ENCODE results near the gene SLX9. TPM values are rescaled to one million over a fixed set of nuclear protein-coding genes. Genes with fewer than 3 reads are reported as not detected.

SLX9 gene
- total RNA-seq, 1 donor from 2014 or later, result 33.1 TPM

DNA sequence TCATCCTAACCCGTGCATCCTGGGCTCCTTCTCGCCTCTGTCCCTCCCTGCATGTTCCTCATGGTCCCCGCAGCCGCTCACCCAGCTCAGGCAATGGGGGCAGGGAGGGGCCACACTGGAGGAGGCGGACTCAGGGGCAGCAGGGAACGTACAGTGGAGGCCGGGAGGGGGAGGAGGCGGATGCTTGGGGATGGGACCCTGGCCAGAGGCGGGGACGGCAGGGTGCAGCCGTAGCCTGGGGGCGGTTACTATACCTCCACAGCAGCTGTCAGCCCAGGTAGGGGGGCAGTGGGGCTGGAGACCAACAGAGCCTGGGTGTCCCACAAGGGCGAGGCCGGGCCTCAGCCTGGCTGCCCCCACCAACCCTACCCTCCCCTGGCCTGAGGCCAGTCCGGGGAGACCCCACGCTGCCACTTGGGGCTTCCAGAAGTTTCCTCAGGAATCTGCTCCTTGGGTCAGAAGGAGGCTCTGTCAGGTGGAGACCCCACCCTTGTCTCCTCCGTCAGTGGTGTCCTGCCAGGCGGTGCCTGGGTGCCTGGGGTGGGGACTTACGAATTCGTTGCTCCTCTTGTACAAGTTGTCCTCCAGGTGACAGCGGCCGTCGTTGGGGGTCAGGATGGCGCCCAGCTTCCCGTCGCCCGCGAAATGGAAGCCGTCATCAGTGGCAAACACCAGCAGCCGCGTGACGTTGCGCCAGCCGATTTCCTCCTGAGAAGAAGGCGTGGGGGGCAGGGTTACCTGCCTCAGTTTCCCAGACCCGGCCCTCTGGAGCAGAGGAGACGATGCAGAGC, 39.9 kb upstream of the SLX9 start:
- Mint-ChIP-seq H3K9me3 (ENCODE audit: low read depth) (no peaks in the 10 kb centered on the region), H3K4me1 (ENCODE audit: low read depth) (no peaks in the 10 kb centered on the region), H3K27ac (no peak overlapping the region), H3K27me3 (peaks cover 5% of the 10 kb centered on the region), H3K4me3 (ENCODE audit: low read depth) (no peak overlapping the region), H3K36me3 (ENCODE audit: insufficient read depth) (no peaks in the 10 kb centered on the region)
- TF ChIP-seq, protein P1, sequence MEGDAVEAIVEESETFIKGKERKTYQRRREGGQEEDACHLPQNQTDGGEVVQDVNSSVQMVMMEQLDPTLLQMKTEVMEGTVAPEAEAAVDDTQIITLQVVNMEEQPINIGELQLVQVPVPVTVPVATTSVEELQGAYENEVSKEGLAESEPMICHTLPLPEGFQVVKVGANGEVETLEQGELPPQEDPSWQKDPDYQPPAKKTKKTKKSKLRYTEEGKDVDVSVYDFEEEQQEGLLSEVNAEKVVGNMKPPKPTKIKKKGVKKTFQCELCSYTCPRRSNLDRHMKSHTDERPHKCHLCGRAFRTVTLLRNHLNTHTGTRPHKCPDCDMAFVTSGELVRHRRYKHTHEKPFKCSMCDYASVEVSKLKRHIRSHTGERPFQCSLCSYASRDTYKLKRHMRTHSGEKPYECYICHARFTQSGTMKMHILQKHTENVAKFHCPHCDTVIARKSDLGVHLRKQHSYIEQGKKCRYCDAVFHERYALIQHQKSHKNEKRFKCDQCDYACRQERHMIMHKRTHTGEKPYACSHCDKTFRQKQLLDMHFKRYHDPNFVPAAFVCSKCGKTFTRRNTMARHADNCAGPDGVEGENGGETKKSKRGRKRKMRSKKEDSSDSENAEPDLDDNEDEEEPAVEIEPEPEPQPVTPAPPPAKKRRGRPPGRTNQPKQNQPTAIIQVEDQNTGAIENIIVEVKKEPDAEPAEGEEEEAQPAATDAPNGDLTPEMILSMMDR (IDR thresholded peaks at IDR 0.05; ENCODE audit: unreplicated experiment), result no peak
- DNase-seq (ENCODE audit: low spot score, unreplicated experiment), result no peak

DNA sequence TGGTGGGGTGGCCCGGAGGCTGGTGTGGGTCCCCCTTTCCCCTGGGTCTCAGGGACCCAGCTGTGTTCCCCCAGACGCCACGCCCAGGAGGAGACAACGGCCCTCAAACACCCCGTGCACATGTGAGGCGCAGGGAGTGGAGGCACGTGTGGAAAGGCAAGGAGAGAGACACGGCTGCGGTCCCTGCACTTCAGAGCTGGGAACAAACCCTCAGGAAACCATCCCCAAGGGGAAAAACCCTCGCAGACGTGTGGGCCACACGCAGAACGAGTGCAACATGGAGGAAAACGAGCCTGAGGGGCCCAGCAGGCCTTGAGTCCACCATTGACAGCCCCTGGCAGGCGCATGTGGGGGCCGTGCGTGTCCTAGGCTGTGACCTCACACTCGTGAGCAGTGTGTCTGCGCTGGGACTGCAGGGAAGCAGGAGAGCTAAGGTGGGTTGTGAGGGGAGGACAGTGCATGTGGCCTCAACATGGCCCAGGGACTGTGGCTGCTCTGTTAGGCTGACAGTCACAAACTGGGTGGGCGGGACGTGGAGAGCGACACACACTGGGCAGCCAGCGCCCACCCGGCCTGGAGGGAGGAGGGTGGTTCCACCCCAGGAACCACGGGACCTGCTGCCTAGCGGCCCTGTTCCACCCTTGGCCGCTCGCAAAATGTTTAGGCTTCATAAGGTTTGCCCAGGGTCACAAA, 39.1 kb upstream of the SLX9 start:
- Mint-ChIP-seq H3K27ac (no peak overlapping the region), H3K4me3 (ENCODE audit: low read depth) (no peak overlapping the region), H3K9me3 (ENCODE audit: low read depth) (no peaks in the 10 kb centered on the region), H3K27me3 (peaks cover 5% of the 10 kb centered on the region), H3K36me3 (ENCODE audit: insufficient read depth) (no peaks in the 10 kb centered on the region), H3K4me1 (ENCODE audit: low read depth) (no peaks in the 10 kb centered on the region)
- DNase-seq (ENCODE audit: low spot score, unreplicated experiment), result no peak
- TF ChIP-seq, protein P1 (IDR thresholded peaks at IDR 0.05; ENCODE audit: unreplicated experiment), result no peak

DNA sequence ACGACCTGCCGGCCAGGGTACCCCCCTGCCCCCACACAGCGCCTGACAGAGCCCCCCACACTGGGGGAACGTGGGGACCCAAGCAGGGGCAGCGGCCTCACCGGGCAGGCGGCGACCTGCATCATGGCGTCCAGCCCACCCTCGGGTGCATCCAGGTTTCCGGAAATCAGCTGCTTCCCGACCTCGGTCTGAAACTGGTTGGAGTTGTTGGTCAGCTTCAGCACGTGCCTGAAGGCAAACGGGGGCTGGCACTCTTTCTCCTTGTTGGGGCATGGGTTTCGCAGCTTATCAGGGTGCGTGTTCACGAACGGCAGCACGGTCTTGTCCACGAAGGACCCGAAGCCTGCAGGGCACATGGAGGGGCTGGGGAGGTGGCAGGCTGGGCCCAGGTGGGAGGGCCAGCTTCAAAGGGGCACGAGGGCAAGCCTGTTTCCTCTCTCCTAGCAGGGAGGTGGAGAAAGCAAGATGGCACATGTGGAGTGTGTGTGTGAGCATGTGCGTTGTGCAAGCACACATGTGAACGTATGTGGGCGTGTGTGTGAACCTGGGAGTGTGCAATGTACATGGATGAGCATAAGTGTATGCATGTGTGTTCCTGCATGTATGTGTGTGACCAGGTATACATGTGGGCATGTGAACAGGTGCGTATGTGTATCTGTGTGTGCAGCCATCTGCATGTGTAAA, 38.3 kb upstream of the SLX9 start:
- Mint-ChIP-seq H3K4me3 (ENCODE audit: low read depth) (no peak overlapping the region), H3K4me1 (ENCODE audit: low read depth) (no peaks in the 10 kb centered on the region), H3K27ac (no peak overlapping the region), H3K9me3 (ENCODE audit: low read depth) (no peaks in the 10 kb centered on the region), H3K36me3 (ENCODE audit: insufficient read depth) (no peaks in the 10 kb centered on the region), H3K27me3 (peaks cover 8% of the 10 kb centered on the region)
- TF ChIP-seq, protein P1 (IDR thresholded peaks at IDR 0.05; ENCODE audit: unreplicated experiment), result no peak
- DNase-seq (ENCODE audit: low spot score, unreplicated experiment), result no peak

DNA sequence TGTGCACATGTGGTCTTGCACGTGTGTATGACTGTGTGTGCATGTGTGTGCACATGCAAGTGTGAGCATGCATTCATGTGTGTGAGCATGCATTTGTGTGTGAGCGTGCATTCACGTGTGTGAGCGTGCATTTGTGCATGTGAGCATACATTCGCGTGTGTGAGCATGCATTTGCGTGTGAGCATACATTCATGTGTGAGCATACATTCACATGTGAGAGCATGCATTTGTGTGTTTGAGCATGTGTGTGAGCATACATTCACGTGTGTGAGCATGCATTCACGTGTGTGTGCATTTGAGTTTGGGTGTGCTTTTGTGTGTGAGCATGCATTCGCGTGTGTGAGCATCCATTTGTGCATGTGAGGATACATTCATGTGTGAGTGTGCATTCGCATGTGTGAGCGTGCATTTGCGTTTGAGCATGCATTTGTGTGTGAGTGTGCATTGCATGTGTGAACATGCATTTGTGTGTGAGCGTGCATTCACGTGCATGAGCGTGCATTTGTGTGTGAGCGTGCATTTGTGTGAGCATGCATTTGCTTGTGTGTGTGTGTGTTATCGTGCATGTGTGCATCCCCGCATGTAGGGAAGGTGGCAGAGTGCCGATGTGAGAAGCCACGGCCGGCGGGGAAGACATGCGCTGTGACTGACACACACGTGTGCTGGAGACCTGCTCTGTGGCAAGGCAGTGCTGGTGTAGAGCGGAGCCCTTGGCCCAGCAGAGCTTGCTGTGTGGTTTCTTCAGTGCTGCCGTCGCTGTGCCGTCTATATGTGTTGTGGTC, 37.4 kb upstream of the SLX9 start:
- H3K9me3 Mint-ChIP-seq (ENCODE audit: low read depth), result no peaks in the 10 kb centered on the region
- TF ChIP-seq, protein P1 (IDR thresholded peaks at IDR 0.05; ENCODE audit: unreplicated experiment), result no peak
- H3K27me3 Mint-ChIP-seq, result peaks cover 10% of the 10 kb centered on the region
- H3K4me1 Mint-ChIP-seq (ENCODE audit: low read depth), result no peaks in the 10 kb centered on the region
- H3K36me3 Mint-ChIP-seq (ENCODE audit: insufficient read depth), result no peaks in the 10 kb centered on the region
- H3K27ac Mint-ChIP-seq, result no peak overlapping the region
- H3K4me3 Mint-ChIP-seq (ENCODE audit: low read depth), result no peak overlapping the region
- DNase-seq (ENCODE audit: low spot score, unreplicated experiment), result no peak
